IMR-90 (cell line): ENCODE results near the gene FKBP7. TPM values are rescaled to one million over a fixed set of nuclear protein-coding genes. Genes with fewer than 3 reads are reported as not detected.

Source experiments
- ATAC-seq: fragments of 200-7000 bp; cut with Tn5 transposase; 2 replicates; pipeline ENCODE4 v1.9.1; 2020; ENCODE audit warnings: low read depth, mild to moderate bottlenecking, moderate library complexity
- BruUV-seq: library from RNA; stranded (reverse); fragments of 400-500 nt; replicated peaks from 2 replicates; lab custom pipeline; 2021; lab: Mats Ljungman, UMichigan
- CTCF ChIA-PET: fragments of 300-600 bp; formaldehyde crosslinking; extraction: SDS; loops from one replicate; lab custom pipeline; 2021; ENCODE audit warnings: antibody characterized with exemption; lab: Yijun Ruan, JAX
- POLR2A ChIA-PET: fragments of 300-600 bp; sonication (Branson Sonifier 250); formaldehyde crosslinking; loops from one replicate; lab custom pipeline; 2022; ENCODE audit warnings: antibody characterized with exemption; ENCODE audit not compliant: unreplicated experiment; lab: Charles Lee
- DNase-seq: peaks from one replicate; pipeline ENCODE4 v3.0.0; 2013
- H2AFZ ChIP-seq: replicated peaks from 2 replicates; pipeline ENCODE3; 2013; ENCODE audit warnings: low read length, mild to moderate bottlenecking; ENCODE audit not compliant: poor library complexity
- H2AK5ac ChIP-seq: 2 replicates; pipeline ENCODE4 v1.6.1; 2013; ENCODE audit warnings: low read depth, low read length, inconsistent platforms
- H2AK9ac ChIP-seq: replicated peaks from 2 replicates; pipeline ENCODE3; 2013; ENCODE audit warnings: mild to moderate bottlenecking, low read depth, low read length, moderate library complexity; ENCODE audit not compliant: poor library complexity
- H2BK120ac ChIP-seq: 2 replicates; pipeline ENCODE4 v1.6.1; 2013; ENCODE audit warnings: low read depth, low read length, inconsistent platforms
- H2BK15ac ChIP-seq: 3 replicates; pipeline ENCODE4 v1.6.1; 2013; ENCODE audit warnings: low read depth, low read length, inconsistent platforms
- H2BK20ac ChIP-seq: 2 replicates; pipeline ENCODE4 v1.6.1; 2013; ENCODE audit warnings: low read depth, mild to moderate bottlenecking, inconsistent platforms, low read length, moderate library complexity
- H2BK5ac ChIP-seq: 2 replicates; pipeline ENCODE4 v1.6.1; 2013; ENCODE audit warnings: mild to moderate bottlenecking, low read depth, low read length, inconsistent platforms; ENCODE audit not compliant: poor library complexity, severe bottlenecking
- H3K14ac ChIP-seq: replicated peaks from 2 replicates; pipeline ENCODE4 v1.6.1; 2013; ENCODE audit warnings: low read depth, low read length, inconsistent platforms
- H3K18ac ChIP-seq: 2 replicates; pipeline ENCODE4 v1.6.1; 2013; ENCODE audit warnings: low read depth, low read length, control low read depth
- H3K23ac ChIP-seq: 2 replicates; pipeline ENCODE4 v1.6.1; 2013; ENCODE audit warnings: low read depth, low read length, inconsistent platforms
- H3K27ac ChIP-seq: 2 replicates; pipeline ENCODE4 v1.5.1; 2013; ENCODE audit warnings: mild to moderate bottlenecking, control low read depth, low read length; ENCODE audit not compliant: insufficient read depth
- H3K27me3 ChIP-seq: 2 replicates; pipeline ENCODE4 v1.6.1; 2013; ENCODE audit warnings: low read length; ENCODE audit not compliant: control insufficient read depth, insufficient read depth
- H3K36me3 ChIP-seq: 2 replicates; pipeline ENCODE4 v1.6.1; 2013; ENCODE audit warnings: low read length, mixed read lengths; ENCODE audit not compliant: control insufficient read depth, insufficient read depth
- H3K4ac ChIP-seq: 2 replicates; pipeline ENCODE4 v1.6.1; 2013; ENCODE audit warnings: low read depth, low read length, inconsistent platforms
- H3K4me1 ChIP-seq: 2 replicates; pipeline ENCODE4 v1.6.1; 2013; ENCODE audit warnings: low read length, mixed read lengths; ENCODE audit not compliant: control insufficient read depth, insufficient read depth
- H3K4me2 ChIP-seq: 2 replicates; pipeline ENCODE4 v1.6.1; 2013; ENCODE audit warnings: low read depth, mild to moderate bottlenecking, control low read depth, low read length, moderate library complexity
- H3K4me3 ChIP-seq: 2 replicates; pipeline ENCODE4 v1.5.1; 2013; ENCODE audit warnings: low read depth, mild to moderate bottlenecking, control low read depth, low read length, moderate library complexity; ENCODE audit not compliant: insufficient read depth
- H3K56ac ChIP-seq: 2 replicates; pipeline ENCODE4 v1.6.1; 2013; ENCODE audit warnings: low read length, inconsistent platforms; ENCODE audit not compliant: insufficient read depth; ENCODE audit errors: extremely low read depth
- H3K79me1 ChIP-seq, 2 experiments: 2 replicates each; pipeline ENCODE4 v1.6.1; 2013; ENCODE audit warnings: low read length in 2 of 2, inconsistent platforms in 1 of 2, low read depth in 1 of 2
- H3K9ac ChIP-seq: 2 replicates; pipeline ENCODE4 v1.6.1; 2013; ENCODE audit warnings: low read depth, low read length, control low read depth
- H3K9me1 ChIP-seq: 2 replicates; pipeline ENCODE4 v1.6.1; 2013; ENCODE audit warnings: low read length, inconsistent platforms; ENCODE audit not compliant: insufficient read depth
- H3K9me3 ChIP-seq: 2 replicates; pipeline ENCODE4 v1.6.1; 2013; ENCODE audit warnings: low read length; ENCODE audit not compliant: control insufficient read depth, insufficient read depth
- H4K20me1 ChIP-seq: 2 replicates; pipeline ENCODE4 v1.6.1; 2013; ENCODE audit warnings: low read length, inconsistent platforms; ENCODE audit not compliant: insufficient read depth
- H4K5ac ChIP-seq: 2 replicates; pipeline ENCODE4 v1.6.1; 2013; ENCODE audit warnings: mild to moderate bottlenecking, low read depth, low read length, control low read depth
- H4K8ac ChIP-seq, 2 experiments: 2 replicates each; pipeline ENCODE4 v1.6.1; 2013; ENCODE audit warnings: low read depth in 2 of 2, low read length in 2 of 2, control low read depth in 1 of 2, inconsistent platforms in 1 of 2
- H4K91ac ChIP-seq: 2 replicates; pipeline ENCODE4 v1.6.1; 2013; ENCODE audit warnings: low read depth, low read length, inconsistent platforms; ENCODE audit not compliant: insufficient read depth
- CEBPB ChIP-seq: IDR thresholded peaks from 2 replicates; pipeline ENCODE4 v1.6.1; 2012; ENCODE audit warnings: low read depth, low read length, improper control_type of control experiment
- CHD1 ChIP-seq: IDR thresholded peaks from 2 replicates; pipeline ENCODE4 v1.6.1; 2012; ENCODE audit warnings: low read depth, low read length, improper control_type of control experiment
- FOS ChIP-seq: fragments of 150-350 bp; IDR thresholded peaks from 2 replicates; pipeline ENCODE4 v1.6.1; 2016; ENCODE audit warnings: low read depth, low read length
- MAFK ChIP-seq: IDR thresholded peaks from 2 replicates; pipeline ENCODE4 v1.6.1; 2012; ENCODE audit warnings: low read depth, low read length, improper control_type of control experiment
- NFE2L2 ChIP-seq: fragments of 150-350 bp; IDR thresholded peaks from 2 replicates; pipeline ENCODE4 v1.6.1; 2016; ENCODE audit warnings: low read depth, mild to moderate bottlenecking, low read length
- RFX5 ChIP-seq: IDR thresholded peaks from 2 replicates; pipeline ENCODE4 v1.8.0; 2012; ENCODE audit warnings: low read depth, mild to moderate bottlenecking, low read length, moderate library complexity
- SMC3 ChIP-seq: fragments of 150-350 bp; IDR thresholded peaks from 2 replicates; pipeline ENCODE4 v1.6.1; 2016; ENCODE audit warnings: low read depth, mild to moderate bottlenecking, antibody characterized with exemption, low read length, moderate library complexity
- WGBS, 2 experiments: methylation state at CpG; one replicate each; pipeline versions ENCODE4 v1.1.5 to v1.1.7; 2013; ENCODE audit warnings: missing lambda C conversion rate in 2 of 2; ENCODE audit not compliant: insufficient read length in 1 of 2; ENCODE audit errors: extremely low coverage in 2 of 2; 5-methylcytosine and 5-hydroxymethylcytosine counted together
- dilution Hi-C: fragments of 300-500 bp; cut with HindIII; formaldehyde crosslinking; loops from one replicate; pipeline ENCODE4 v1.14.3; 2018; ENCODE audit warnings: low sequenced_read_pairs; ENCODE audit not compliant: unreplicated experiment
- in situ Hi-C: fragments of 300-500 bp; cut with MboI; formaldehyde crosslinking; loops from 3 replicates; pipeline ENCODE4 v1.14.3; 2019; ENCODE audit warnings: low sequenced_read_pairs, inconsistent platforms, mixed read lengths
- intact Hi-C: fragments of 100-400 bp; cut with micrococcal nuclease; formaldehyde crosslinking; loops from 2 replicates; pipeline ENCODE4 v1.10.0; 2022
- polyA plus RNA-seq, 3 experiments: library from polyadenylated mRNA; depleted of rRNA; stranded (reverse); fragments of >200 nt; gene quantifications; 2 replicates each; pipeline ENCODE4 v1.2.3, GENCODE V29; 2012; ENCODE audit warnings: low replicate concordance in 1 of 3
- total RNA-seq: library from RNA; depleted of rRNA; stranded (reverse); fragments of >200 nt; gene quantifications from 2 replicates; pipeline ENCODE4 v1.2.3, GENCODE V29; 2012
- TF ChIP-seq, protein P1 (sequence below): fragments of 150-350 bp; IDR thresholded peaks from 2 replicates; pipeline ENCODE4 v1.6.1; 2016; ENCODE audit warnings: low read depth, mild to moderate bottlenecking, low read length, moderate library complexity, borderline replicate concordance

FKBP7 gene
- total and polyA plus RNA-seq, 2 of the 4 experiments (the other 2 are of a cell fraction), result 32.6 to 51.0 TPM

GRCh38 chr2:178457390-178457886 is 21.0 kb downstream of the FKBP7 start:
- ChIA-PET POLR2A (no interaction called here), CTCF (no interaction called here)
- H3K18ac ChIP-seq, result no peak overlapping the region
- no peak overlapping the region for H3K14ac ChIP-seq
- H3K4ac ChIP-seq, result no peak overlapping the region
- no peaks in the 10 kb centered on the region for H3K9me1 ChIP-seq
- H4K20me1 ChIP-seq, result no peaks in the 10 kb centered on the region
- H3K56ac ChIP-seq, result no peak overlapping the region
- H2AFZ ChIP-seq, result no peak overlapping the region
- H3K27me3 ChIP-seq, result no peaks in the 10 kb centered on the region
- no peak overlapping the region for H3K23ac ChIP-seq
- H3K4me1 ChIP-seq, result no peaks in the 10 kb centered on the region
- H3K9ac ChIP-seq, result no peak overlapping the region
- no peaks in the 10 kb centered on the region for H3K79me1 ChIP-seq
- no peak overlapping the region for H4K5ac ChIP-seq
- no peak overlapping the region for H3K4me3 ChIP-seq
- in situ Hi-C loops, result no loop called here
- no peak overlapping the region for H4K8ac ChIP-seq
- H3K27ac ChIP-seq, result no peak overlapping the region
- dilution Hi-C loops, result no loop called here
- no peak overlapping the region for H4K91ac ChIP-seq
- no peaks in the 10 kb centered on the region for H3K36me3 ChIP-seq
- H3K9me3 ChIP-seq, result no peaks in the 10 kb centered on the region
- WGBS, 2 experiments, result no CpG with 5 or more reads among the region's 11 CpGs
- ATAC-seq (no peak), DNase-seq (no peak)
- no peak overlapping the region for H2BK5ac ChIP-seq
- TF ChIP-seq SMC3 (no peak), MAFK (no peak), CHD1 (no peak), NFE2L2 (no peak), CEBPB (no peak), FOS (no peak), RFX5 (no peak)
- TF ChIP-seq, protein P1, sequence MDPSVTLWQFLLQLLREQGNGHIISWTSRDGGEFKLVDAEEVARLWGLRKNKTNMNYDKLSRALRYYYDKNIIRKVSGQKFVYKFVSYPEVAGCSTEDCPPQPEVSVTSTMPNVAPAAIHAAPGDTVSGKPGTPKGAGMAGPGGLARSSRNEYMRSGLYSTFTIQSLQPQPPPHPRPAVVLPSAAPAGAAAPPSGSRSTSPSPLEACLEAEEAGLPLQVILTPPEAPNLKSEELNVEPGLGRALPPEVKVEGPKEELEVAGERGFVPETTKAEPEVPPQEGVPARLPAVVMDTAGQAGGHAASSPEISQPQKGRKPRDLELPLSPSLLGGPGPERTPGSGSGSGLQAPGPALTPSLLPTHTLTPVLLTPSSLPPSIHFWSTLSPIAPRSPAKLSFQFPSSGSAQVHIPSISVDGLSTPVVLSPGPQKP, result no peak
- H2AK9ac ChIP-seq, result no peak overlapping the region
- no peak overlapping the region for H2BK15ac ChIP-seq
- no peak overlapping the region for H2AK5ac ChIP-seq
- H3K4me2 ChIP-seq, result no peak overlapping the region
- BruUV-seq, result no TSS peak
- H2BK120ac ChIP-seq, result no peak overlapping the region
- H2BK20ac ChIP-seq, result no peak overlapping the region
- intact Hi-C loops, result no loop called here
